GM23338 (cell line): ENCODE measurements around the gene AP1G2. TPM values are rescaled to one million over a fixed set of nuclear protein-coding genes. Genes with fewer than 3 reads are reported as not detected.

Source experiments
- ATAC-seq: fragments of 200-7000 bp; cut with Tn5 transposase; 3 replicates; pipeline ENCODE4 v1.9.1; 2020
- DNase-seq: peaks from one replicate; pipeline ENCODE4 v3.0.0-alpha.2; 2015; ENCODE audit warnings: low spot score
- H2AFZ ChIP-seq: fragments of 200-600 bp; sonication (generic); 2 replicates; pipeline ENCODE4 v1.8.0; 2016; ENCODE audit warnings: antibody characterized with exemption, mild to moderate bottlenecking, moderate library complexity
- H3F3A ChIP-seq: fragments of 200-600 bp; sonication (generic); replicated peaks from 2 replicates; pipeline ENCODE4 v1.8.0; 2017; ENCODE audit warnings: antibody characterized with exemption, mixed run types, low read depth
- H3K27ac ChIP-seq: fragments of 200-600 bp; sonication (generic); 2 replicates; pipeline ENCODE4 v1.6.1; 2016; ENCODE audit warnings: low read depth
- H3K27me3 ChIP-seq: fragments of 200-600 bp; sonication (generic); 2 replicates; pipeline ENCODE4 v1.8.0; 2016; ENCODE audit warnings: mild to moderate bottlenecking, mixed run types, moderate library complexity; ENCODE audit not compliant: insufficient read depth
- H3K36me3 ChIP-seq: fragments of 200-600 bp; sonication (generic); 2 replicates; pipeline ENCODE4 v1.8.0; 2016; ENCODE audit warnings: mild to moderate bottlenecking; ENCODE audit not compliant: insufficient read depth
- H3K4me1 ChIP-seq: fragments of 200-600 bp; sonication (generic); 2 replicates; pipeline ENCODE4 v1.8.0; 2016; ENCODE audit warnings: mild to moderate bottlenecking, moderate library complexity; ENCODE audit not compliant: insufficient read depth
- H3K4me2 ChIP-seq: fragments of 200-600 bp; sonication (generic); 2 replicates; pipeline ENCODE4 v1.7.1; 2017; ENCODE audit warnings: mixed run types
- H3K4me3 ChIP-seq: fragments of 200-600 bp; sonication (generic); 2 replicates; pipeline ENCODE4 v1.6.1; 2016; ENCODE audit warnings: mixed run types
- H3K79me2 ChIP-seq: fragments of 200-600 bp; sonication (generic); replicated peaks from 2 replicates; pipeline ENCODE4 v1.8.0; 2017; ENCODE audit warnings: mild to moderate bottlenecking; ENCODE audit not compliant: insufficient read depth
- H3K9me2 ChIP-seq: fragments of 200-600 bp; sonication (generic); 2 replicates; pipeline ENCODE4 v1.8.0; 2017; ENCODE audit not compliant: insufficient read depth
- H4K20me1 ChIP-seq: fragments of 200-600 bp; sonication (generic); replicated peaks from 2 replicates; pipeline ENCODE4 v1.8.0; 2017; ENCODE audit warnings: mild to moderate bottlenecking; ENCODE audit not compliant: insufficient read depth
- H3K27ac Mint-ChIP-seq: 2 replicates; pipeline ENCODE4 v1.8.0; 2020; ENCODE audit warnings: inconsistent platforms, mild to moderate bottlenecking, moderate library complexity, mixed read lengths
- H3K27me3 Mint-ChIP-seq: 3 replicates; pipeline ENCODE4 v1.8.0; 2022; ENCODE audit warnings: low read depth, mild to moderate bottlenecking, moderate library complexity, mixed read lengths, inconsistent platforms; ENCODE audit not compliant: insufficient read depth, poor library complexity
- H3K36me3 Mint-ChIP-seq: 3 replicates; pipeline ENCODE4 v1.8.0; 2021; ENCODE audit warnings: low read depth, mild to moderate bottlenecking, inconsistent platforms, moderate library complexity, mixed read lengths
- H3K4me1 Mint-ChIP-seq: 3 replicates; pipeline ENCODE4 v1.8.0; 2020; ENCODE audit warnings: mild to moderate bottlenecking, inconsistent platforms, mixed read lengths
- H3K4me3 Mint-ChIP-seq: 3 replicates; pipeline ENCODE4 v1.8.0; 2021; ENCODE audit warnings: moderate library complexity, mild to moderate bottlenecking, inconsistent platforms, mixed read lengths
- H3K9me3 Mint-ChIP-seq: 3 replicates; pipeline ENCODE4 v1.8.0; 2020; ENCODE audit warnings: moderate library complexity, mild to moderate bottlenecking, inconsistent platforms, mixed read lengths
- CREB1 ChIP-seq: fragments of 250-450 bp; sonication (Bioruptor Pico); IDR thresholded peaks from 2 replicates; pipeline ENCODE4 v1.5.0; 2020; ENCODE audit warnings: low read depth, mild to moderate bottlenecking, moderate library complexity
- CTCF ChIP-seq, 2 experiments: fragments of 200-600 bp in 1 of 2; sonication (generic) in 1 of 2; conservative IDR thresholded peaks; 2 replicates each; pipeline versions ENCODE4 v1.5.1 to v1.6.1; 2016 to 2017; ENCODE audit warnings: antibody characterized with exemption in 2 of 2, low read depth in 2 of 2, mild to moderate bottlenecking in 2 of 2, moderate library complexity in 1 of 2
- ETS1 ChIP-seq: IDR thresholded peaks from 2 replicates; pipeline ENCODE4 v1.6.1; 2016; ENCODE audit warnings: antibody characterized with exemption
- EZH2 ChIP-seq: fragments of 200-600 bp; sonication (generic); IDR thresholded peaks from one replicate; pipeline ENCODE4 v1.8.0; 2017; ENCODE audit warnings: antibody characterized with exemption, mild to moderate bottlenecking, low read depth; ENCODE audit not compliant: unreplicated experiment
- EZH2phosphoT487 ChIP-seq: fragments of 200-600 bp; sonication (generic); IDR thresholded peaks from one replicate; pipeline ENCODE4 v1.8.1; 2018; ENCODE audit warnings: antibody characterized with exemption; ENCODE audit not compliant: unreplicated experiment
- JUNB ChIP-seq: IDR thresholded peaks from one replicate; pipeline ENCODE4 v1.6.1; 2016; ENCODE audit warnings: antibody characterized with exemption; ENCODE audit not compliant: unreplicated experiment
- NANOG ChIP-seq: IDR thresholded peaks from 2 replicates; pipeline ENCODE4 v1.6.1; 2016; ENCODE audit warnings: antibody characterized with exemption, borderline replicate concordance
- POLR2AphosphoS5 ChIP-seq: IDR thresholded peaks from 2 replicates; pipeline ENCODE4 v1.6.1; 2016; ENCODE audit warnings: antibody characterized with exemption, low read depth
- STAT1 ChIP-seq: IDR thresholded peaks from one replicate; pipeline ENCODE4 v1.6.1; 2016; ENCODE audit warnings: antibody characterized with exemption; ENCODE audit not compliant: unreplicated experiment
- ZNF114 ChIP-seq: fragments of 250-450 bp; sonication (Bioruptor Pico); IDR thresholded peaks from 2 replicates; pipeline ENCODE4 v1.5.0; 2020; ENCODE audit warnings: mild to moderate bottlenecking, moderate library complexity
- ZNF331 ChIP-seq: fragments of 250-450 bp; sonication (Bioruptor Pico); IDR thresholded peaks from 2 replicates; pipeline ENCODE4 v1.5.0; 2020; ENCODE audit warnings: low read depth, mild to moderate bottlenecking, moderate library complexity
- polyA plus RNA-seq: library from polyadenylated mRNA; unstranded; fragments of >200 nt; fragmentation: Nextera tagmentation; extraction: Ambion mirVana; gene quantifications from 2 replicates; pipeline ENCODE4 v1.2.1, GENCODE V29; 2016
- total RNA-seq: library from RNA; depleted of rRNA; stranded (reverse); fragments of >200 nt; shearing (Covaris generic); gene quantifications from 2 replicates; pipeline ENCODE4 v1.2.3, GENCODE V29; 2014
- TF ChIP-seq, protein P1 (sequence below): fragments of 250-450 bp; sonication (Bioruptor Pico); IDR thresholded peaks from 2 replicates; pipeline ENCODE4 v1.5.0; 2020; ENCODE audit warnings: mild to moderate bottlenecking, moderate library complexity

The AP1G2 gene
- total and polyA plus RNA-seq, 2 experiments from 2014 or later: 55.3 to 63.5 TPM

GRCh38 chr14:23561259-23561658 is 6.3 kb downstream of the AP1G2 start:
- Histone ChIP-seq H3K36me3 (no peaks in the 10 kb centered on the region; the same call in 1 of the 2 replicates), H3K27ac (no peak overlapping the region), H3K9me2 (no peaks in the 10 kb centered on the region), H3K4me3 (no peak overlapping the region), H2AFZ (no peak overlapping the region), H3K27me3 (no peaks in the 10 kb centered on the region), H3K79me2 (peaks cover 19% of the 10 kb centered on the region), H3F3A (peaks cover 8% of the 10 kb centered on the region; the same call in 1 of the 2 replicates), H4K20me1 (no peaks in the 10 kb centered on the region; the same call in 1 of the 2 replicates), H3K4me2 (no peak overlapping the region), H3K4me1 (peaks cover 33% of the 10 kb centered on the region)
- ATAC-seq: no peak
- Mint-ChIP-seq H3K4me3 (no peak overlapping the region), H3K4me1 (peaks cover 38% of the 10 kb centered on the region), H3K27ac (no peak overlapping the region), H3K27me3 (peaks cover 30% of the 10 kb centered on the region), H3K36me3 (peaks cover 61% of the 10 kb centered on the region), H3K9me3 (no peaks in the 10 kb centered on the region)
- no peak for DNase-seq
- peak; percentile 20; the same call in 1 of the 2 replicates for TF ChIP-seq POLR2AphosphoS5
- no peak for TF ChIP-seq EZH2

GRCh38 chr14:23559926-23560520 is 7.6 kb downstream of the AP1G2 start:
- Mint-ChIP-seq H3K4me3 (no peak overlapping the region; the same call in 2 of the 3 replicates), H3K27ac (0 out of 2 replicates have a peak overlapping the region, but pooled peaks have one; percentile 25), H3K36me3 (peaks cover 59% of the 10 kb centered on the region), H3K9me3 (no peaks in the 10 kb centered on the region), H3K4me1 (peaks cover 44% of the 10 kb centered on the region), H3K27me3 (peaks cover 27% of the 10 kb centered on the region)
- ATAC-seq: no peak
- Histone ChIP-seq H3K36me3 (no peaks in the 10 kb centered on the region; the same call in 1 of the 2 replicates), H3K4me1 (peaks cover 33% of the 10 kb centered on the region), H3F3A (peaks cover 10% of the 10 kb centered on the region; the same call in 1 of the 2 replicates), H3K27me3 (no peaks in the 10 kb centered on the region), H3K9me2 (no peaks in the 10 kb centered on the region), H3K27ac (0 out of 2 replicates have a peak overlapping the region, but pooled peaks have one; percentile 39), H4K20me1 (no peaks in the 10 kb centered on the region; the same call in 1 of the 2 replicates), H3K4me2 (no peak overlapping the region), H3K4me3 (no peak overlapping the region), H2AFZ (no peak overlapping the region), H3K79me2 (peaks cover 19% of the 10 kb centered on the region)
- DNase-seq: no peak
- TF ChIP-seq, protein P1, sequence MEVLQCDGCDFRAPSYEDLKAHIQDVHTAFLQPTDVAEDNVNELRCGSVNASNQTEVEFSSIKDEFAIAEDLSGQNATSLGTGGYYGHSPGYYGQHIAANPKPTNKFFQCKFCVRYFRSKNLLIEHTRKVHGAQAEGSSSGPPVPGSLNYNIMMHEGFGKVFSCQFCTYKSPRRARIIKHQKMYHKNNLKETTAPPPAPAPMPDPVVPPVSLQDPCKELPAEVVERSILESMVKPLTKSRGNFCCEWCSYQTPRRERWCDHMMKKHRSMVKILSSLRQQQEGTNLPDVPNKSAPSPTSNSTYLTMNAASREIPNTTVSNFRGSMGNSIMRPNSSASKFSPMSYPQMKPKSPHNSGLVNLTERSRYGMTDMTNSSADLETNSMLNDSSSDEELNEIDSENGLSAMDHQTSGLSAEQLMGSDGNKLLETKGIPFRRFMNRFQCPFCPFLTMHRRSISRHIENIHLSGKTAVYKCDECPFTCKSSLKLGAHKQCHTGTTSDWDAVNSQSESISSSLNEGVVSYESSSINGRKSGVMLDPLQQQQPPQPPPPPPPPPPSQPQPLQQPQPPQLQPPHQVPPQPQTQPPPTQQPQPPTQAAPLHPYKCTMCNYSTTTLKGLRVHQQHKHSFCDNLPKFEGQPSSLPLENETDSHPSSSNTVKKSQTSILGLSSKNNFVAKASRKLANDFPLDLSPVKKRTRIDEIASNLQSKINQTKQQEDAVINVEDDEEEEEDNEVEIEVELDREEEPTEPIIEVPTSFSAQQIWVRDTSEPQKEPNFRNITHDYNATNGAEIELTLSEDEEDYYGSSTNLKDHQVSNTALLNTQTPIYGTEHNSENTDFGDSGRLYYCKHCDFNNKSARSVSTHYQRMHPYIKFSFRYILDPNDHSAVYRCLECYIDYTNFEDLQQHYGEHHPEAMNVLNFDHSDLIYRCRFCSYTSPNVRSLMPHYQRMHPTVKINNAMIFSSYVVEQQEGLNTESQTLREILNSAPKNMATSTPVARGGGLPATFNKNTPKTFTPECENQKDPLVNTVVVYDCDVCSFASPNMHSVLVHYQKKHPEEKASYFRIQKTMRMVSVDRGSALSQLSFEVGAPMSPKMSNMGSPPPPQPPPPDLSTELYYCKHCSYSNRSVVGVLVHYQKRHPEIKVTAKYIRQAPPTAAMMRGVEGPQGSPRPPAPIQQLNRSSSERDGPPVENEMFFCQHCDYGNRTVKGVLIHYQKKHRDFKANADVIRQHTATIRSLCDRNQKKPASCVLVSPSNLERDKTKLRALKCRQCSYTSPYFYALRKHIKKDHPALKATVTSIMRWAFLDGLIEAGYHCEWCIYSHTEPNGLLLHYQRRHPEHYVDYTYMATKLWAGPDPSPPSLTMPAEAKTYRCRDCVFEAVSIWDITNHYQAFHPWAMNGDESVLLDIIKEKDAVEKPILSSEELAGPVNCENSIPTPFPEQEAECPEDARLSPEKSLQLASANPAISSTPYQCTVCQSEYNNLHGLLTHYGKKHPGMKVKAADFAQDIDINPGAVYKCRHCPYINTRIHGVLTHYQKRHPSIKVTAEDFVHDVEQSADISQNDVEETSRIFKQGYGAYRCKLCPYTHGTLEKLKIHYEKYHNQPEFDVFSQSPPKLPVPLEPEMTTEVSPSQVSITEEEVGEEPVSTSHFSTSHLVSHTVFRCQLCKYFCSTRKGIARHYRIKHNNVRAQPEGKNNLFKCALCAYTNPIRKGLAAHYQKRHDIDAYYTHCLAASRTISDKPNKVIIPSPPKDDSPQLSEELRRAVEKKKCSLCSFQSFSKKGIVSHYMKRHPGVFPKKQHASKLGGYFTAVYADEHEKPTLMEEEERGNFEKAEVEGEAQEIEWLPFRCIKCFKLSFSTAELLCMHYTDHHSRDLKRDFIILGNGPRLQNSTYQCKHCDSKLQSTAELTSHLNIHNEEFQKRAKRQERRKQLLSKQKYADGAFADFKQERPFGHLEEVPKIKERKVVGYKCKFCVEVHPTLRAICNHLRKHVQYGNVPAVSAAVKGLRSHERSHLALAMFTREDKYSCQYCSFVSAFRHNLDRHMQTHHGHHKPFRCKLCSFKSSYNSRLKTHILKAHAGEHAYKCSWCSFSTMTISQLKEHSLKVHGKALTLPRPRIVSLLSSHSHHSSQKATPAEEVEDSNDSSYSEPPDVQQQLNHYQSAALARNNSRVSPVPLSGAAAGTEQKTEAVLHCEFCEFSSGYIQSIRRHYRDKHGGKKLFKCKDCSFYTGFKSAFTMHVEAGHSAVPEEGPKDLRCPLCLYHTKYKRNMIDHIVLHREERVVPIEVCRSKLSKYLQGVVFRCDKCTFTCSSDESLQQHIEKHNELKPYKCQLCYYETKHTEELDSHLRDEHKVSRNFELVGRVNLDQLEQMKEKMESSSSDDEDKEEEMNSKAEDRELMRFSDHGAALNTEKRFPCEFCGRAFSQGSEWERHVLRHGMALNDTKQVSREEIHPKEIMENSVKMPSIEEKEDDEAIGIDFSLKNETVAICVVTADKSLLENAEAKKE (CRISPR knock-in tag): no peak
- no peak for TF ChIP-seq ZNF331 (CRISPR knock-in tag)
- TF ChIP-seq JUNB: no peak
- TF ChIP-seq CTCF (conservative IDR thresholded peaks at IDR 0.05; ENCODE audit: low read depth in 2 of 2): no peak
- TF ChIP-seq CREB1 (CRISPR knock-in tag): no peak
- no peak for TF ChIP-seq ZNF114
- TF ChIP-seq EZH2phosphoT487: no peak
- no peak for TF ChIP-seq STAT1
- TF ChIP-seq ETS1: no peak
- TF ChIP-seq NANOG: no peak
- TF ChIP-seq POLR2AphosphoS5: no peak
